Measurements from ENCODE around the gene WNK2. TPM values are rescaled to one million over a fixed set of nuclear protein-coding genes. Genes with fewer than 3 reads are reported as not detected.

Gene WNK2
- total and polyA plus RNA-seq, 12 donors = 1.1 to 17.6 (median 8.4) TPM

DNA sequence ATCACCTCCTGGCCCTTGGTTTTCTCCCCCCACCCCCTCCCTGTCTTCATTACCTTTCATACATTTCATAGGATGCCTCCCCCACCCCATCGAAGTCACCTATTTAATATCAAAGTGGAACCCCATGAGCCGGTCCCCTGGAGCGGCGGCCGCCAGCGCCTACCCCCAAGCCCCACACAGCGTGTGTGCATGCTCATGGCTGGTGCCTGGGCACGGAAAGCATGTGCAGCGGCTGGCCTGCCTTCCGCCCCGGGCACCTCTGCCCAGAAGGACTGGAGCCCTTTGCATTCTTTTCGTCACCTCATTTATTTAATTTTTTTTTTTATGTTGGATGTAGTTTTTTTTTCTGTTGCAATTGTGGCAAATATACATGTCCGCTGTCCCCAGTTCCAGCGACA lies 116.2 kb downstream of the WNK2 start:
- Histone ChIP-seq H3K27ac (no peak overlapping the region), H3K9me3 (replicated peaks in 1 of 3) (no peaks in the 10 kb centered on the region), H3K36me3 (replicated peaks in 1 of 2) (no peaks in the 10 kb centered on the region), H3K27me3 (no peaks in the 10 kb centered on the region), H3K4me1 (replicated peaks in 1 of 2) (no peaks in the 10 kb centered on the region), H3K4me3 (no peak overlapping the region)
- TF ChIP-seq, protein P1, sequence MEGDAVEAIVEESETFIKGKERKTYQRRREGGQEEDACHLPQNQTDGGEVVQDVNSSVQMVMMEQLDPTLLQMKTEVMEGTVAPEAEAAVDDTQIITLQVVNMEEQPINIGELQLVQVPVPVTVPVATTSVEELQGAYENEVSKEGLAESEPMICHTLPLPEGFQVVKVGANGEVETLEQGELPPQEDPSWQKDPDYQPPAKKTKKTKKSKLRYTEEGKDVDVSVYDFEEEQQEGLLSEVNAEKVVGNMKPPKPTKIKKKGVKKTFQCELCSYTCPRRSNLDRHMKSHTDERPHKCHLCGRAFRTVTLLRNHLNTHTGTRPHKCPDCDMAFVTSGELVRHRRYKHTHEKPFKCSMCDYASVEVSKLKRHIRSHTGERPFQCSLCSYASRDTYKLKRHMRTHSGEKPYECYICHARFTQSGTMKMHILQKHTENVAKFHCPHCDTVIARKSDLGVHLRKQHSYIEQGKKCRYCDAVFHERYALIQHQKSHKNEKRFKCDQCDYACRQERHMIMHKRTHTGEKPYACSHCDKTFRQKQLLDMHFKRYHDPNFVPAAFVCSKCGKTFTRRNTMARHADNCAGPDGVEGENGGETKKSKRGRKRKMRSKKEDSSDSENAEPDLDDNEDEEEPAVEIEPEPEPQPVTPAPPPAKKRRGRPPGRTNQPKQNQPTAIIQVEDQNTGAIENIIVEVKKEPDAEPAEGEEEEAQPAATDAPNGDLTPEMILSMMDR (IDR thresholded peaks at IDR 0.05) = no peak
- TF ChIP-seq POLR2A (IDR thresholded peaks at IDR 0.05) = no peak
- WGBS, 4 donors = 95 to 98% (median 96%) methylated on average over 14 of the region's 14 CpGs
- intact Hi-C loops (cut with DNase I) = loop anchor here (5.0 to 10.0 kb wide), 4 partner anchors 138 to 295 kb away; no protein-coding TSS in a partner anchor
- peak in 1 of 7 donors; percentile 7 for DNase-seq

GRCh38 chr9:93300585-93301081 lies 116.7 kb downstream of the WNK2 start:
- H3K27me3 ChIP-seq = no peaks in the 10 kb centered on the region
- H3K27ac ChIP-seq = no peak overlapping the region
- no peaks in the 10 kb centered on the region for H3K9me3 ChIP-seq (replicated peaks in 1 of 3)
- intact Hi-C loops (cut with DNase I) = loop anchor here (5.0 to 10.0 kb wide), 4 partner anchors 138 to 296 kb away; no protein-coding TSS in a partner anchor
- no peaks in the 10 kb centered on the region for H3K36me3 ChIP-seq (replicated peaks in 1 of 2)
- no peak overlapping the region for H3K4me3 ChIP-seq
- TF ChIP-seq, protein P1 (IDR thresholded peaks at IDR 0.05) = no peak
- TF ChIP-seq POLR2A (IDR thresholded peaks at IDR 0.05) = no peak
- 76 to 87% (median 81%) methylated on average over 10 to 12 of the region's 12 CpGs for WGBS, 4 donors
- H3K4me1 ChIP-seq (replicated peaks in 1 of 2) = no peaks in the 10 kb centered on the region
- DNase-seq = peak in 3 of 7 donors; percentile 15 to 42 (median 16)

- H3K36me3 ChIP-seq (replicated peaks in 1 of 2) = no peaks in the 10 kb centered on the region
- intact Hi-C loops (cut with DNase I) = loop anchor here (5.0 to 10.0 kb wide), 4 partner anchors 139 to 297 kb away; no protein-coding TSS in a partner anchor
- H3K4me1 ChIP-seq (replicated peaks in 1 of 2) = no peaks in the 10 kb centered on the region
- no peaks in the 10 kb centered on the region for H3K9me3 ChIP-seq (replicated peaks in 1 of 3)
- peak in 2 of 7 donors; percentile 8 to 41 for DNase-seq
- no peak overlapping the region for H3K27ac ChIP-seq
- no peak overlapping the region for H3K4me3 ChIP-seq
- TF ChIP-seq, protein P1 (IDR thresholded peaks at IDR 0.05) = no peak
- TF ChIP-seq POLR2A (IDR thresholded peaks at IDR 0.05) = no peak
- H3K27me3 ChIP-seq = no peaks in the 10 kb centered on the region
- WGBS, 4 donors = 90 to 96% (median 92%) methylated on average over 9 to 17 of the region's 17 CpGs
These were observed 117.4 kb downstream of the WNK2 start for GRCh38 chr9:93301291-93301811.

DNA sequence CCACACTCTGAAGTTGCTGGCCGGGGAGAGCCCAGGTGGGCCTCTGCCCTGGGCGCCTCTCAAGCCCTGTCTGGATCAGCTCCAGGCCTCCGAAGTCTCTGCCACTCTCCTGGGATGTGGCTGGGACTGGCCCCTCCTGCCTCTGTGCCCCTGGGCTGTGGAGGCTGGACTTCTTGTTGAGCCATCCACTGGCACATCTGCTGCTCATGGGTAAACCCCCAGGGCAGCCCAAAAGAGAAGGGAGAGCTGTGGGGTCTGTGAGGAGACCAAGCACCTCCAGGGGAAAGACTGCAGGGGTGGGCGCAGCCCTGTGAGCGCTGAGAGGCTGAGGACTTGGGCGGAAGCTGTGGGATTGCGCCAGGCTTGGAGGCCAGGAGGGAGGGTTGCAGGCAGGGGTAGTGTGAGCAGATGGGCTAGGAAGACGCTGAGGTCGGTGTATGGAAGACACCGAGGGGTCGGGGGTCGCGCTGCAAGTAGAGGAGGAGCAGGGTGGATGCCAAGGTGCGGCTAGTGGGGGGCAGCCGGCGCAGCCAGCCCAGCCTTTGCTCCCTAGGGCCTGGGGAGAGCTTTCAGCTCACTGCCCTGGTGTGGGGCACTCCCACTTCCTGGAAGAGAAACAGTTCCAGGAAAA lies 118.1 kb downstream of the WNK2 start:
- WGBS, 4 donors = 79 to 87% (median 84%) methylated on average over 13 to 16 of the region's 16 CpGs
- H3K27me3 ChIP-seq = no peaks in the 10 kb centered on the region
- TF ChIP-seq, protein P1 (IDR thresholded peaks at IDR 0.05) = no peak
- TF ChIP-seq POLR2A (IDR thresholded peaks at IDR 0.05) = no peak

More for the DNA sequence above, 118.1 kb downstream of the WNK2 start:
- Histone ChIP-seq H3K36me3 (replicated peaks in 1 of 2) (no peaks in the 10 kb centered on the region), H3K9me3 (replicated peaks in 1 of 3) (no peaks in the 10 kb centered on the region), H3K4me1 (replicated peaks in 1 of 2) (no peaks in the 10 kb centered on the region), H3K27ac (no peak overlapping the region), H3K4me3 (no peak overlapping the region)
- peak in 4 of 7 donors; percentile 9 to 49 (median 12) for DNase-seq
- intact Hi-C loops (cut with DNase I) = loop anchor here (5.0 to 10.0 kb wide), 4 partner anchors 140 to 297 kb away; no protein-coding TSS in a partner anchor

Data from adrenal gland (tissue), 12 donors.